HEK293 (cell line): ENCODE measurements around the gene PSPC1.

Experiments
- CTCF ChIA-PET: fragments of 350-600 bp; formaldehyde crosslinking; extraction: SDS; loops from one replicate; lab custom pipeline; 2021; ENCODE audit warnings: antibody characterized with exemption; lab: Yijun Ruan, JAX
- POLR2A ChIA-PET: fragments of 300-600 bp; formaldehyde crosslinking; extraction: SDS; loops from one replicate; lab custom pipeline; 2020; ENCODE audit warnings: antibody characterized with exemption, inconsistent platforms; lab: Yijun Ruan, JAX
- H3K27ac ChIP-seq: fragments of 200-500 bp; sonication (Bioruptor generic); 2 replicates; pipeline ENCODE4 v1.5.1; 2014; ENCODE audit warnings: low read depth, low read length, control low read depth, inconsistent platforms; ENCODE audit errors: extremely low read depth
- H3K36me3 ChIP-seq, 2 experiments: fragments of 200-500 bp in 1 of 2; sonication (Bioruptor generic) in 1 of 2; 1 replicate in 1 of 2; 2 replicates in 1 of 2; pipeline ENCODE4 v1.5.1; 2014 to 2017; ENCODE audit warnings: inconsistent platforms in 2 of 2, low read length in 2 of 2; ENCODE audit not compliant: control insufficient read depth in 2 of 2, insufficient read depth in 1 of 2
- H3K4me1 ChIP-seq: fragments of 200-500 bp; sonication (Bioruptor generic); 2 replicates; pipeline ENCODE4 v1.5.1; 2014; ENCODE audit warnings: mild to moderate bottlenecking, low read length, inconsistent platforms; ENCODE audit not compliant: control insufficient read depth, insufficient read depth
- H3K4me3 ChIP-seq: 2 replicates; pipeline ENCODE4 v1.5.1; 2011; ENCODE audit warnings: low read depth, mild to moderate bottlenecking, control low read depth, low read length, moderate library complexity
- H3K9me3 ChIP-seq: fragments of 200-500 bp; sonication (Bioruptor generic); 2 replicates; pipeline ENCODE4 v1.5.1; 2014; ENCODE audit warnings: low read depth, low read length, inconsistent platforms; ENCODE audit not compliant: control insufficient read depth, insufficient read depth
- HOXC10 ChIP-seq: sonication (generic); formaldehyde crosslinking; IDR thresholded peaks from 2 replicates; pipeline ENCODE4 v1.8.1; 2023; ENCODE audit warnings: mild to moderate bottlenecking, missing genetic modification reagents
- IKZF3 ChIP-seq: fragments of 450-650 bp; IDR thresholded peaks from 2 replicates; pipeline ENCODE4 v1.5.0; 2018; ENCODE audit warnings: missing biosample characterization, mild to moderate bottlenecking, missing genetic modification characterization, moderate library complexity
- KLF9 ChIP-seq: fragments of 450-650 bp; formaldehyde crosslinking; IDR thresholded peaks from 2 replicates; pipeline ENCODE4 v1.5.1; 2016; ENCODE audit warnings: missing biosample characterization, missing genetic modification characterization, low read depth
- ZBTB17 ChIP-seq: fragments of 450-650 bp; formaldehyde crosslinking; IDR thresholded peaks from 2 replicates; pipeline ENCODE4 v1.5.1; 2016; ENCODE audit warnings: missing biosample characterization, missing genetic modification characterization
- ZEB2 ChIP-seq: fragments of 450-650 bp; formaldehyde crosslinking; IDR thresholded peaks from 2 replicates; pipeline ENCODE4 v1.5.1; 2016; ENCODE audit warnings: missing biosample characterization, missing genetic modification characterization
- ZNF10 ChIP-seq: fragments of 450-650 bp; formaldehyde crosslinking; IDR thresholded peaks from 2 replicates; pipeline ENCODE4 v1.5.1; 2017; ENCODE audit warnings: missing biosample characterization, missing genetic modification characterization
- ZNF138 ChIP-seq: fragments of 450-650 bp; formaldehyde crosslinking; IDR thresholded peaks from 2 replicates; pipeline ENCODE4 v1.5.1; 2016; ENCODE audit warnings: missing biosample characterization, missing genetic modification characterization, borderline replicate concordance
- ZNF140 ChIP-seq: fragments of 450-650 bp; formaldehyde crosslinking; IDR thresholded peaks from 2 replicates; pipeline ENCODE4 v1.5.1; 2016; ENCODE audit warnings: missing biosample characterization, missing genetic modification characterization
- ZNF169 ChIP-seq: fragments of 450-650 bp; formaldehyde crosslinking; IDR thresholded peaks from 2 replicates; pipeline ENCODE4 v1.5.1; 2016; ENCODE audit warnings: missing biosample characterization, missing genetic modification characterization
- ZNF23 ChIP-seq: fragments of 450-650 bp; formaldehyde crosslinking; IDR thresholded peaks from 2 replicates; pipeline ENCODE4 v1.5.1; 2016; ENCODE audit warnings: missing biosample characterization, missing genetic modification characterization, borderline replicate concordance
- ZNF292 ChIP-seq: fragments of 450-650 bp; formaldehyde crosslinking; IDR thresholded peaks from 2 replicates; pipeline ENCODE4 v1.5.1; 2016; ENCODE audit warnings: low read depth, missing biosample characterization, missing genetic modification characterization, borderline replicate concordance
- ZNF302 ChIP-seq: fragments of 450-650 bp; formaldehyde crosslinking; IDR thresholded peaks from 2 replicates; pipeline ENCODE4 v1.5.1; 2016; ENCODE audit warnings: missing biosample characterization, missing genetic modification characterization, low read depth
- ZNF341 ChIP-seq: fragments of 450-650 bp; formaldehyde crosslinking; IDR thresholded peaks from 2 replicates; pipeline ENCODE4; 2016; ENCODE audit warnings: low read depth, missing biosample characterization, missing genetic modification characterization
- ZNF391 ChIP-seq: fragments of 450-650 bp; formaldehyde crosslinking; IDR thresholded peaks from 2 replicates; pipeline ENCODE4 v1.5.1; 2016; ENCODE audit warnings: low read depth, missing biosample characterization, missing genetic modification characterization, borderline replicate concordance
- ZNF596 ChIP-seq: fragments of 450-650 bp; IDR thresholded peaks from 2 replicates; pipeline ENCODE4 v1.5.0; 2018; ENCODE audit warnings: missing biosample characterization, mild to moderate bottlenecking, missing genetic modification characterization, moderate library complexity
- ZNF658 ChIP-seq: fragments of 450-650 bp; formaldehyde crosslinking; IDR thresholded peaks from 2 replicates; pipeline ENCODE4; 2016; ENCODE audit warnings: missing biosample characterization, missing genetic modification characterization
- ZNF677 ChIP-seq: fragments of 450-650 bp; IDR thresholded peaks from 2 replicates; pipeline ENCODE4 v1.5.0; 2018; ENCODE audit warnings: missing biosample characterization, mild to moderate bottlenecking, missing genetic modification characterization, moderate library complexity
- ZNF777 ChIP-seq: fragments of 450-650 bp; formaldehyde crosslinking; IDR thresholded peaks from 2 replicates; pipeline ENCODE4 v1.5.1; 2017; ENCODE audit warnings: missing biosample characterization, missing genetic modification characterization, borderline replicate concordance
- ZNF830 ChIP-seq: fragments of 450-650 bp; IDR thresholded peaks from 2 replicates; pipeline ENCODE4 v1.5.0; 2018; ENCODE audit warnings: missing biosample characterization, missing genetic modification characterization, low read depth, mild to moderate bottlenecking, moderate library complexity
- TF ChIP-seq, protein P1 (sequence below): fragments of 450-650 bp; formaldehyde crosslinking; IDR thresholded peaks from 2 replicates; pipeline ENCODE4; 2016; ENCODE audit warnings: missing biosample characterization, missing genetic modification characterization
- TF ChIP-seq, protein P2 (sequence below): fragments of 450-650 bp; formaldehyde crosslinking; IDR thresholded peaks from 2 replicates; pipeline ENCODE4 v1.5.1; 2016; ENCODE audit warnings: missing biosample characterization, missing genetic modification characterization
- TF ChIP-seq, protein P3 (sequence below): fragments of 450-650 bp; formaldehyde crosslinking; IDR thresholded peaks from 2 replicates; pipeline ENCODE4 v1.5.1; 2016; ENCODE audit warnings: missing biosample characterization, missing genetic modification characterization
- TF ChIP-seq, protein P4 (sequence below): fragments of 450-650 bp; formaldehyde crosslinking; IDR thresholded peaks from 2 replicates; pipeline ENCODE4 v1.5.1; 2016; ENCODE audit warnings: missing biosample characterization, missing genetic modification characterization
- TF ChIP-seq, protein P5 (sequence below): fragments of 450-650 bp; formaldehyde crosslinking; IDR thresholded peaks from 2 replicates; pipeline ENCODE4 v1.5.1; 2016; ENCODE audit warnings: missing biosample characterization, missing genetic modification characterization, borderline replicate concordance
- TF ChIP-seq, protein P6 (sequence below): IDR thresholded peaks from 2 replicates; pipeline ENCODE4 v1.6.1; 2011; ENCODE audit warnings: mild to moderate bottlenecking, low read depth, low read length, borderline replicate concordance
- TF ChIP-seq, protein P7 (sequence below): fragments of 450-650 bp; formaldehyde crosslinking; IDR thresholded peaks from 2 replicates; pipeline ENCODE4 v1.5.1; 2016; ENCODE audit warnings: missing biosample characterization, missing genetic modification characterization

Gene PSPC1

DNA sequence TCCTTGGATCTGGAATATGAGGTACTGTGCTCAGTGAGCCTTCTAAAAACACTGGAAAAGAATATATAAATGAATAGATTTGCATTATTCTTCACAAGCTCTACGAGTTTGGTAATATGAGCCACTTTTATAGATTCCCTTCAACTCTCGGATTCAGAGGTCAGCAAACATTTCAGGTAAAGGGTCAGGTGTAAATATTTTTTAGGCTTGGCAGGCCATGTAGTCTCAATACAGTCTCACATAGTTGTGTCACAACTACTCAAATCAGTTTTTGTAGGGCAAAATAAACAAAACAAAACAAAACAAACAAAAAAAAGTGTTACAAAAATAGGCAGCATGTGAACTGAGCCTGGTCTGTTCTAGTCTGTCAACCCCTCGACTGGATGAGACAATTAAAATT is 57.4 kb downstream of the PSPC1 start:
- POLR2A ChIA-PET: no interaction called here
- TF ChIP-seq ZNF138 (tag by site-specific recombination) (no peak), ZNF140 (tag by site-specific recombination) (no peak), ZNF341 (no peak), KLF9 (tag by site-specific recombination) (no peak), IKZF3 (no peak), ZBTB17 (no peak), ZNF169 (tag by site-specific recombination) (no peak), ZNF391 (no peak), ZNF292 (tag by site-specific recombination) (no peak), ZNF677 (tag by site-specific recombination) (no peak), ZNF658 (tag by site-specific recombination) (no peak)
- TF ChIP-seq, protein P1, sequence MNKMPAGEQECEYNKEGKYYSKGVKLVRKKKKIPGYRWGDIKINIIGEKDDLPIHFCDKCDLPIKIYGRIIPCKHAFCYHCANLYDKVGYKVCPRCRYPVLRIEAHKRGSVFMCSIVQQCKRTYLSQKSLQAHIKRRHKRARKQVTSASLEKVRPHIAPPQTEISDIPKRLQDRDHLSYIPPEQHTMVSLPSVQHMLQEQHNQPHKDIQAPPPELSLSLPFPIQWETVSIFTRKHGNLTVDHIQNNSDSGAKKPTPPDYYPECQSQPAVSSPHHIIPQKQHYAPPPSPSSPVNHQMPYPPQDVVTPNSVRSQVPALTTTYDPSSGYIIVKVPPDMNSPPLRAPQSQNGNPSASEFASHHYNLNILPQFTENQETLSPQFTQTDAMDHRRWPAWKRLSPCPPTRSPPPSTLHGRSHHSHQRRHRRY (tag by site-specific recombination): no peak
- TF ChIP-seq, protein P2, sequence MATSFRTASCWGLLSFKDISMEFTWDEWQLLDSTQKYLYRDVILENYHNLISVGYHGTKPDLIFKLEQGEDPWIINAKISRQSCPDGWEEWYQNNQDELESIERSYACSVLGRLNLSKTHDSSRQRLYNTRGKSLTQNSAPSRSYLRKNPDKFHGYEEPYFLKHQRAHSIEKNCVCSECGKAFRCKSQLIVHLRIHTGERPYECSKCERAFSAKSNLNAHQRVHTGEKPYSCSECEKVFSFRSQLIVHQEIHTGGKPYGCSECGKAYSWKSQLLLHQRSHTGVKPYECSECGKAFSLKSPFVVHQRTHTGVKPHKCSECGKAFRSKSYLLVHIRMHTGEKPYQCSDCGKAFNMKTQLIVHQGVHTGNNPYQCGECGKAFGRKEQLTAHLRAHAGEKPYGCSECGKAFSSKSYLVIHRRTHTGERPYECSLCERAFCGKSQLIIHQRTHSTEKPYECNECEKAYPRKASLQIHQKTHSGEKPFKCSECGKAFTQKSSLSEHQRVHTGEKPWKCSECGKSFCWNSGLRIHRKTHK: no peak
- TF ChIP-seq, protein P3, sequence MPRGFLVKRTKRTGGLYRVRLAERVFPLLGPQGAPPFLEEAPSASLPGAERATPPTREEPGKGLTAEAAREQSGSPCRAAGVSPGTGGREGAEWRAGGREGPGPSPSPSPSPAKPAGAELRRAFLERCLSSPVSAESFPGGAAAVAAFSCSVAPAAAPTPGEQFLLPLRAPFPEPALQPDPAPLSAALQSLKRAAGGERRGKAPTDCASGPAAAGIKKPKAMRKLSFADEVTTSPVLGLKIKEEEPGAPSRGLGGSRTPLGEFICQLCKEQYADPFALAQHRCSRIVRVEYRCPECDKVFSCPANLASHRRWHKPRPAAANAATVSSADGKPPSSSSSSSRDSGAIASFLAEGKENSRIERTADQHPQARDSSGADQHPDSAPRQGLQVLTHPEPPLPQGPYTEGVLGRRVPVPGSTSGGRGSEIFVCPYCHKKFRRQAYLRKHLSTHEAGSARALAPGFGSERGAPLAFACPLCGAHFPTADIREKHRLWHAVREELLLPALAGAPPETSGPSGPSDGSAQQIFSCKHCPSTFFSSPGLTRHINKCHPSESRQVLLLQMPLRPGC (tag by site-specific recombination): no peak
- TF ChIP-seq, protein P4, sequence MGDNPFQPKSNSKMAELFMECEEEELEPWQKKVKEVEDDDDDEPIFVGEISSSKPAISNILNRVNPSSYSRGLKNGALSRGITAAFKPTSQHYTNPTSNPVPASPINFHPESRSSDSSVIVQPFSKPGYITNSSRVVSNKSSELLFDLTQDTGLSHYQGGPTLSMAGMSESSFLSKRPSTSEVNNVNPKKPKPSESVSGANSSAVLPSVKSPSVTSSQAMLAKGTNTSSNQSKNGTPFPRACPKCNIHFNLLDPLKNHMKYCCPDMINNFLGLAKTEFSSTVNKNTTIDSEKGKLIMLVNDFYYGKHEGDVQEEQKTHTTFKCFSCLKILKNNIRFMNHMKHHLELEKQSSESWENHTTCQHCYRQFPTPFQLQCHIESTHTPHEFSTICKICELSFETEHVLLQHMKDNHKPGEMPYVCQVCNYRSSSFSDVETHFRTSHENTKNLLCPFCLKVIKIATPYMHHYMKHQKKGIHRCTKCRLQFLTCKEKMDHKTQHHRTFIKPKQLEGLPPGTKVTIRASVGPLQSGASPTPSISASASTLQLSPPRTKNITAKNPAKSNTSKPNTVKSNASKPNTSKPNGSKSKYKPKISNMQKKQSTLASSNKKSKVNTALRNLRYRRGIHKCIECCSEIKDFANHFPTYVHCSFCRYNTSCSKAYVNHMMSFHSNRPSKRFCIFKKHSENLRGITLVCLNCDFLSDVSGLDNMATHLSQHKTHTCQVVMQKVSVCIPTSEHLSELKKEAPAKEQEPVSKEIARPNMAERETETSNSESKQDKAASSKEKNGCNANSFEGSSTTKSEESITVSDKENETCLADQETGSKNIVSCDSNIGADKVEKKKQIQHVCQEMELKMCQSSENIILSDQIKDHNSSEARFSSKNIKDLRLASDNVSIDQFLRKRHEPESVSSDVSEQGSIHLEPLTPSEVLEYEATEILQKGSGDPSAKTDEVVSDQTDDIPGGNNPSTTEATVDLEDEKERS: no peak
- TF ChIP-seq, all 188 proteins: peak for 0
- no peak overlapping the region for H3K4me3 ChIP-seq
- no peak overlapping the region for H3K27ac ChIP-seq
- CTCF ChIA-PET: no interaction called here
- H3K9me3 ChIP-seq: no peaks in the 10 kb centered on the region
- H3K4me1 ChIP-seq: no peaks in the 10 kb centered on the region
- H3K36me3 ChIP-seq: peaks cover 15 to 52% of the 10 kb centered on the region in 2 experiments

DNA sequence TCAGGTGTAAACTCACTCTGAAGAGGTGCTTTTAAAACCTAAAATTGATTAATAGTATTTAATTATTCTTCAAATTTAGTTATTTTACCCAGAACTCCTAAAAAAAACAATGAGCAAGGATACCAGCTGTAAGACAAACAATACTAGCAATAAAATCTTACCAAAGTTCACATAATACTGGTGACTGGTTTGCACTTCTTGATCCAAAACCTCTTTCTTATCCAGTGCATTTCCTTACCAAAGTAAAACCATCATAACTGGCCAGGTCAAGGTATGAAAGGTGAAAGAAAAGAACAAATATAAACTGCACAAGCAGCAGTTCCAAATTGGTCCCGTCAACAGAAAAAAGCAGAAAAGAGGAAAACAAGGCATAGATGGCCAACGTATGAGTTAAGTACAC is 62.7 kb downstream of the PSPC1 start:
- no peaks in the 10 kb centered on the region for H3K9me3 ChIP-seq
- no peaks in the 10 kb centered on the region for H3K4me1 ChIP-seq
- no peak overlapping the region for H3K27ac ChIP-seq
- ChIA-PET POLR2A (no interaction called here), CTCF (interaction anchor here (1.1 kb wide), 1 partner anchor 12 kb away, joined by 3 read pairs; no protein-coding TSS in a partner anchor)
- H3K4me3 ChIP-seq: no peak overlapping the region
- peaks cover 0 to 16% of the 10 kb centered on the region in 2 experiments; a peak in 2 of 3 replicates for H3K36me3 ChIP-seq
- TF ChIP-seq, protein P5, sequence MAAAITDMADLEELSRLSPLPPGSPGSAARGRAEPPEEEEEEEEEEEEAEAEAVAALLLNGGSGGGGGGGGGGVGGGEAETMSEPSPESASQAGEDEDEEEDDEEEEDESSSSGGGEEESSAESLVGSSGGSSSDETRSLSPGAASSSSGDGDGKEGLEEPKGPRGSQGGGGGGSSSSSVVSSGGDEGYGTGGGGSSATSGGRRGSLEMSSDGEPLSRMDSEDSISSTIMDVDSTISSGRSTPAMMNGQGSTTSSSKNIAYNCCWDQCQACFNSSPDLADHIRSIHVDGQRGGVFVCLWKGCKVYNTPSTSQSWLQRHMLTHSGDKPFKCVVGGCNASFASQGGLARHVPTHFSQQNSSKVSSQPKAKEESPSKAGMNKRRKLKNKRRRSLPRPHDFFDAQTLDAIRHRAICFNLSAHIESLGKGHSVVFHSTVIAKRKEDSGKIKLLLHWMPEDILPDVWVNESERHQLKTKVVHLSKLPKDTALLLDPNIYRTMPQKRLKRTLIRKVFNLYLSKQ (tag by site-specific recombination): no peak
- TF ChIP-seq ZNF596 (tag by site-specific recombination) (no peak), ZEB2 (tag by site-specific recombination) (no peak), ZNF10 (tag by site-specific recombination) (no peak), ZNF23 (tag by site-specific recombination) (no peak), HOXC10 (no peak), ZNF830 (tag by site-specific recombination) (no peak), ZNF302 (tag by site-specific recombination) (no peak), ZNF777 (tag by site-specific recombination) (no peak)
- TF ChIP-seq, protein P6, sequence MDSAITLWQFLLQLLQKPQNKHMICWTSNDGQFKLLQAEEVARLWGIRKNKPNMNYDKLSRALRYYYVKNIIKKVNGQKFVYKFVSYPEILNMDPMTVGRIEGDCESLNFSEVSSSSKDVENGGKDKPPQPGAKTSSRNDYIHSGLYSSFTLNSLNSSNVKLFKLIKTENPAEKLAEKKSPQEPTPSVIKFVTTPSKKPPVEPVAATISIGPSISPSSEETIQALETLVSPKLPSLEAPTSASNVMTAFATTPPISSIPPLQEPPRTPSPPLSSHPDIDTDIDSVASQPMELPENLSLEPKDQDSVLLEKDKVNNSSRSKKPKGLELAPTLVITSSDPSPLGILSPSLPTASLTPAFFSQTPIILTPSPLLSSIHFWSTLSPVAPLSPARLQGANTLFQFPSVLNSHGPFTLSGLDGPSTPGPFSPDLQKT: no peak
- TF ChIP-seq, protein P7, sequence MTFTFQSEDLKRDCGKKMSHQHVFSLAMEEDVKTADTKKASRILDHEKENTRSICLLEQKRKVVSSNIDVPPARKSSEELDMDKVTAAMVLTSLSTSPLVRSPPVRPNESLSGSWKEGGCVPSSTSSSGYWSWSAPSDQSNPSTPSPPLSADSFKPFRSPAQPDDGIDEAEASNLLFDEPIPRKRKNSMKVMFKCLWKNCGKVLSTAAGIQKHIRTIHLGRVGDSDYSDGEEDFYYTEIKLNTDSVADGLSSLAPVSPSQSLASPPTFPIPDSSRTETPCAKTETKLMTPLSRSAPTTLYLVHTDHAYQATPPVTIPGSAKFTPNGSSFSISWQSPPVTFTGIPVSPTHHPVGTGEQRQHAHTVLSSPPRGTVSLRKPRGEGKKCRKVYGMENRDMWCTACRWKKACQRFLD (tag by site-specific recombination): no peak
